ENCODE measurements around the gene MIEN1. TPM values are rescaled to one million over a fixed set of nuclear protein-coding genes. Genes with fewer than 3 reads are reported as not detected.

The MIEN1 gene
- total and polyA plus RNA-seq, 2 of the 13 experiments (the other 11 are each of a cell fraction or from before 2014, with no cell fraction given) = 40.6 to 56.6 TPM

GRCh38 chr17:39738568-39738901, 8.2 kb upstream of the MIEN1 start (continued):
- peak; percentile 3; the same call in 1 of the 2 replicates for TF ChIP-seq ZKSCAN5 (CRISPR knock-in tag; IDR thresholded peaks at IDR 0.05)
- no peak for TF ChIP-seq SPEN (CRISPR knock-in tag; IDR thresholded peaks at IDR 0.05; ENCODE audit: low read depth)
- TF ChIP-seq NFIC (IDR thresholded peaks at IDR 0.05; ENCODE audit: low read length) = no peak
- TF ChIP-seq ZNF557 (CRISPR knock-in tag; IDR thresholded peaks at IDR 0.05) = no peak
- TF ChIP-seq POGK (CRISPR knock-in tag; conservative IDR thresholded peaks at IDR 0.05) = no peak
- TF ChIP-seq ZNF891 (CRISPR knock-in tag; IDR thresholded peaks at IDR 0.05) = no peak; the same call in 1 of the 2 replicates
- no peak for TF ChIP-seq ZBTB7A (CRISPR knock-in tag; IDR thresholded peaks at IDR 0.05)
- TF ChIP-seq THRA (CRISPR knock-in tag; IDR thresholded peaks at IDR 0.05; ENCODE audit: borderline replicate concordance) = no peak
- TF ChIP-seq KDM3A (CRISPR knock-in tag; IDR thresholded peaks at IDR 0.05; ENCODE audit: low read depth) = no peak
- peak; percentile 26 for TF ChIP-seq RBFOX2 (IDR thresholded peaks at IDR 0.05; ENCODE audit: low read depth, low read length)
- TF ChIP-seq AFF4 (CRISPR knock-in tag; IDR thresholded peaks at IDR 0.05) = 0 out of 2 replicates have a peak, but pooled peaks have one; percentile 9
- TF ChIP-seq EEA1 (CRISPR knock-in tag; IDR thresholded peaks at IDR 0.05; ENCODE audit: borderline replicate concordance) = no peak
- peak; percentile 18; the same call in 1 of the 2 replicates for TF ChIP-seq POLR2G (IDR thresholded peaks at IDR 0.05; ENCODE audit: low read depth, low read length)
- no peak for TF ChIP-seq RNF2 (conservative IDR thresholded peaks at IDR 0.05; ENCODE audit: low read depth)
- no peak for TF ChIP-seq MTERF4 (CRISPR knock-in tag; IDR thresholded peaks at IDR 0.05)
- TF ChIP-seq ZNF839 (CRISPR knock-in tag; IDR thresholded peaks at IDR 0.05; ENCODE audit: borderline replicate concordance) = no peak
- peak; percentile 18; the same call in 1 of the 2 replicates for TF ChIP-seq SIN3B (IDR thresholded peaks at IDR 0.05; ENCODE audit: low read length)
- peak; percentile 9; the same call in 1 of the 2 replicates for TF ChIP-seq RAD21 (CRISPR knock-in tag; IDR thresholded peaks at IDR 0.05)
- no peak for TF ChIP-seq FUBP1 (CRISPR knock-in tag; IDR thresholded peaks at IDR 0.05; ENCODE audit: borderline replicate concordance)
- no peak for TF ChIP-seq ADNP (CRISPR knock-in tag; IDR thresholded peaks at IDR 0.05)
- TF ChIP-seq KLF11 (CRISPR knock-in tag; IDR thresholded peaks at IDR 0.05) = no peak
- no peak for TF ChIP-seq ZNF367 (CRISPR knock-in tag; IDR thresholded peaks at IDR 0.05; ENCODE audit: borderline replicate concordance)

All from HepG2 (cell line).